Activated T-cell treated with anti-CD3 and anti-CD28 coated beads for 4 hours (primary cell): ENCODE measurements around the gene ARIH2.
A peak's percentile ranks its signal among the peaks of the same experiment; 100 is the strongest.

Source experiments
- DNase-seq: peaks from one replicate; pipeline ENCODE4 v3.0.0-alpha.2; 2020

ARIH2 gene

DNA sequence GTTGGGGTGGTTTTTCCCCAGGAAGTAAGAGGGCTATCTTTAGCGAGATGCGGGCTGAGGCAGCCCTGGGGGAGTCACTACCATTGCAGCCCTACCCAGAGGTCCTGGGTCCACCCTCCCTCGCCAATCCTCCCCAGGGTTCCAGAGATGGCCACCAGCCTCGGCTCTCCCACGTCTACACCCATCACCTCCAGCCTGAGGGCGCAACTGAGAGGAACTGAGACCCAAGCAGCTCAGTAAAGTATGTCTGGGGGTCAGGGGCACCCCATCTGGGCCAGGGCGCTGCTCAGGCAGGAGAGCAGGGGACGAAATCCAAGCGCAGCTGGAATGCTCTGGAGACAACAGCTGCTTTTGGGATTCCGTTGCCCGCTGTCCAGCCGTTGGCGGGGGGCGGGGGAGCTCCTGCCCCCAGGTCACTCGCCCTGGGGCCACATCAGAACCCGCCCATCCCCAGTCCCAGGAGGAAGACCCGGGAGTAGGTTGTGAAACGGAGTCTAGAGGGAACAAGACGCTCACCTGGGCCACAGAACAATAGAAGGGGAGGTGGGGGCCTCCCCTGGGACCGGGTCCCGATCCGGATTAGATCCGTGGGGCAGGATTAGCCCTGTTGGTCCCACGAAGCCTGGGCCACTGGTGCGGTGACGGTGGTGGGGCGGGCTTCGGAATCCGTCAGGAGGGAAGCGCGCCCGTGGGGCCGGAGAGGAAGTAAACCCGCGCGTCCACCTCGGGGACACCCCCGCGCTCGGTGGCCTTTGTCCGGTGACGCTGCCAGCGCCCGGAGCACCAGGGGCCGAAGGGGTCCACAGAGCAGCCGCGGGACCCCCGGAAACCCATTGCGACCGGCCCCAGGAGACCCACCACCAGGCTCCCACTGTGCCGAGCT is 101.9 kb downstream of the ARIH2 start:
- DNase-seq: no peak

DNA sequence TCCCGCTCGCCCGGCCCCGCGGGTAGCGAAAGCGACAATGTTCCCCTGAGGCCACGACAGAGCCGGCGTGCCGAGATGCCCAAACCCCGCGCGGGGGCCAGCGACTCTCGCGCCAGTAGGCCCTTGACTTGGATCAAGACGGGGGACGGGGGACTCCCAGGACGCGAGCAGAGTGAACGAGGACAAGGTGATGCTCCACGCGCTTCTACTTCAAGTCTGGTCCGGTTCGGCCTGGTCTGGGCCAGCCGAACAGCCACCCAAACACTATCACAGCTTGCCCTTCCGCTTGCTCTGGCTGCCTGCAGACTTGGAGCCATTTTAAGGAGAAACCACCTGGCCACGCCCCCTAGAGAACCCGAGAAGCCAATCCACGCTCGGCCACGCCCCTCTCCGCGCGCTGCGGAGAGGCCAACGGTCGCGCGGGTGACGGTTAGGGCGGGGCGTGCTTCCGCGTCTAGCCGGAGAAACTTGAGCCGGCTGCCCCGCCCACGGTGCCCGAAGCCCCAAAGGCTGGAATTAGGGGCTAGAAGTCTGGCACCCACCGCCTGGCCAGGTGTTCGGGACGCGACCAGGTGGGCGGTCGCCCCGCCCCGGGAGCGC is 102.7 kb downstream of the ARIH2 start:
- peak; percentile 98 for DNase-seq

DNA sequence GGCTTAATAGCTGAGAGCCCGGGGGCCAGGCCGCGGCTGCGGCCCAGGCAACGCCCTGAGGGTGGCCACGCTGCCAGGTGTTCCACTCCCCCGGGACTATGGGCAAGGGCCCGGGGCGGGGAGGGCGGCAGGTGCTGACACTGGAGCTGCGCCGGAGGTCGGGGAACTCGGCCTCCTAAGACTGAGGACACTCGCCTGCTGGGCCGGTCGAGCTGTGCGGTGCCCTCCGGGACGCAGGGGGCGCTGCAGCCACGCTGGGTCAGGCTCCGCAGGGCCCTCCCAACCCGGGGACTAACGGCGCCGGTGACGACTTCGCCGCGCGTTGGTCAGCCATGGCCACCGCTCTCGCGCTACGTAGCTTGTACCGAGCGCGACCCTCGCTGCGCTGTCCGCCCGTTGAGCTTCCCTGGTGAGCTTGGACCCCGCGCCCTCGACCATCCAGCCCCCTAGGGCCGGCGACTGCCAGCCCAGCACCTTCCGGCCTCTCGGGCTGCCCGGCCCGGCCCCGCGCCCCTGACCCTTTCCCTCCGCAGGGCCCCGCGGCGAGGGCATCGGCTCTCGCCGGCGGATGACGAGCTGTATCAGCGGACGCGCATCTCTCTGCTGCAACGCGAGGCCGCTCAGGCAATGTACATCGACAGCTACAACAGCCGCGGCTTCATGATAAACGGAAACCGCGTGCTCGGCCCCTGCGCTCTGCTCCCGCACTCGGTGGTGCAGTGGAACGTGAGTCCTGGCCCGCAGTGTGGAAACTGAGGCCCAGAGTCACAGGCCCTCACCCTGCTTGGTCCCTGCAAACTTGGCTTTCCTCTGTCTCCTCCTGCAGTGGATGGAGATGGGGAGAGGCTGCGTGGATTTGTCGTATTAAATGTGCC is 103.4 kb downstream of the ARIH2 start, which contains the start of gene NDUFAF3:
NDUFAF3 (plus strand) TSS at position 309 of the 875 bp plus-strand sequence; CDS start at position 333, 24 bp downstream.
- peak; percentile 84 for DNase-seq

DNA sequence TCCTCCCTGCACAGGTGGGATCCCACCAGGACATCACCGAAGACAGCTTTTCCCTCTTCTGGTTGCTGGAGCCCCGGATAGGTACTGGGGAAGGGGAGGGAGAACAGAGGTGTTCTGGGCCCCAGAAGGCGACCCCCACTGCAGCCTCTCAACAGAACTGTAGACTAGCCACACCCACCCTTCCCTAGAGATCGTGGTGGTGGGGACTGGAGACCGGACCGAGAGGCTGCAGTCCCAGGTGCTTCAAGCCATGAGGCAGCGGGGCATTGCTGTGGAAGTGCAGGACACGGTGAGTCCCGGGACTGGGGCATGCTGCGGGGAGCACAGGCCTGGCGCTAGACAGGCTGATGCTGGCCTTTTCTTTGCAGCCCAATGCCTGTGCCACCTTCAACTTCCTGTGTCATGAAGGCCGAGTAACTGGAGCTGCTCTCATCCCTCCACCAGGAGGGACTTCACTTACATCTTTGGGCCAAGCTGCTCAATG is 104.1 kb downstream of the ARIH2 start:
- no peak for DNase-seq

DNA sequence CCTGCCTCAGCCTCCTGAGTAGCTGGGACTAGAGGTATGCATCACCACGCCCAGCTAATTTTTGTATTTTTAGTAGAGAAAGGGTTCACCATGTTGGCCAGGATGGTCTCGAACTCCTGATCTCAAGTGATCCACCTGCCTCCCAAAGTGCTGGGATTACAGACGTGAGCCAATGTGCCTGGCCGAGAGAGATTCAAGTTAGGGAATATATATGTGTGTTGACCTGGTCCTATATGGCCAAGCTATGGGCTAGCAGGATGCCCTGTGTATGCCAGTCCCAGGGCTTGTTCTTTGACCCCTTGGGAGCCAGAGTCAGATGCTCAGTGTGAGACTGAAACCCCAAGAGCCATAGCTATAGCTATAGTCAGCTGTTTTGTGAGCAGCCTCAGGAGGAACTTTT is 105.1 kb downstream of the ARIH2 start:
- no peak for DNase-seq

DNA sequence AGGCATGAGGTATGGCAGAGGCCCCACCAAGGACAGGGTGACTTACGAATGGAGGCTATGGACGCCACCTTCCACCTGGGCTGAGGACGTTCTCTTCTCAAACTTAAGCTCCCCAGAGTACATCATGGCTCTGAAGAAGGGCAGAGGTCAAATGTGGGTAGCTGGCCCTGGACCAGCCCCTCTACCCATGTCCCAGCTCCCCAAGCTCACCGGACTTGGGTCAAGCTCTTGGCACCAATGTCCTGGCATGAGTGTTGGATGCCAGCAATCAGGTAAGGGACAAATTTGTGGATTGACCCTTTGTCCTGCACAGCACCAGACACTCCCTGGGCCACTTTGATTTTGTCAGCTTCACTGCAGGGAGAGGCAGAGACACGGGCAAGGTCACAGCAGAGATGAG is 105.8 kb downstream of the ARIH2 start:
- DNase-seq: no peak

DNA sequence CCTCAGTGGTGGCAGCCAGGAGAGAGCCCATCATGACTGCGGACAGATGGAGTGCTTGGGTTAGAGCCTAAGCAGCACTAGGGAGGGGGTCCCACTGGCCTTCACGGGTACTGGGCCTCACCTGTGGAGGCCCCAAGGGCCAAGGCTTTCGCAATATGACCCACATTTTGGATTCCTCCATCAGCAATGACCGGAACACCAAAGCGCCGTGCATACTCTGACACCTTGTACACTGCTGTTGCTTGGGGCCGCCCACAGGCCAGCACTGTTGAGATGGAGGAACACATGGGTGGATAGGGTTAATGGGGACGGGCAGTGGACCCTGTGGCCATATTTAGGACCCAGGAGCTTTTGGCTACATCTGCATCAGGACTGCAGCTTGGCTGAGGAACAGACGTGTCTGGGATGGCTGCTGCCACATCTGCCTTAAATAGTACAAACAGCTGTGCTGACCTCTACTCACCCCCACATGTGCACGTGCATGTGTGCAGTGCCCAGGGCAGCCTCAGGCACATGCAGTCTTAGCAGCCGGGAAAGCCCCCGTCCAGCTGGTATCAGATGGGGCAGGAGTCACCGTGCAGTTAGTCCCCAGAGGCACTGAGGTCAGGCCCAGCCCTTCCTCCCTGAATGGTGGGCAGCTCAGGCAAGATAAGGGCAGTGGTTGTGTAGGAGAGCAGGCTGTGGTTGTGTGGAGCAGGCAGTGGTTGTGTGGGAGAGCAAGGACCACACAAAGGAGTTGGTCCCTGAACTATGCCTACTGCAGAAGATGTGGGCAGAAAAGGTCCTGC is 106.6 kb downstream of the ARIH2 start:
- no peak for DNase-seq

DNA sequence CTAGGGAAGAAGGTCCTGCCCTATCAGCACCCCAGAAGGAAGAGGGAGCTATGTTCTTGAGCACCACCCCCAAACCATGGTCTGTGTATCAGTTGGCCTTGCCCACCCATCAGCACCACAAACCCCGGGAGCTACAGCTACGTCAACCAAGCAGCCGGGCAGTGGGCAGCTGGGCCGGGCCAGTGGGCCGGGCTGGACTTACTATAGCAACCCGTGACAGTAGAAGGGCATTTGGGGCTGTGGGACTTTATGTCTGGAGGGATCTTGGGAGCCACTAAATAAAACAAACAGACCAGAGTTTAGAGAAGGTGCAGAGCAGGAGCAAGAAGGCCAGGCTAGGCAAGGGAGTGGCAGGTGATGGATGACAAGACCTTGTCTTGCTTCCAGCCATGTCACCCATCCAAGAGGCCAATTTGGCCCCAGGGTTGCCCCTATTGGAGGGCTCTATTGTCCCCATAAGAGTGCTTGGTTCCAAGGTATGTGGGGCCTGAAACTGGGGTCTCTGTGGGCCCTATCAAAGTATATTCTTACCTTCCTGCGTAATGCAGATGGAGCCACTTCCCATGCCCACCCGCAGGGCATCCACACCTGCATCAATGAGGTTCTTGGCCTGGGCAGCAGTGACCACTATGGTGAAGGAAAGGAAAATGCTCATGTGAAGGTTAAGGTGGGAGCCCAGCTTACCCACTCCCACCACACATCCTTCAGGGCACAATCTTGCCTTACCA is 107.3 kb downstream of the ARIH2 start:
- DNase-seq: no peak

DNA sequence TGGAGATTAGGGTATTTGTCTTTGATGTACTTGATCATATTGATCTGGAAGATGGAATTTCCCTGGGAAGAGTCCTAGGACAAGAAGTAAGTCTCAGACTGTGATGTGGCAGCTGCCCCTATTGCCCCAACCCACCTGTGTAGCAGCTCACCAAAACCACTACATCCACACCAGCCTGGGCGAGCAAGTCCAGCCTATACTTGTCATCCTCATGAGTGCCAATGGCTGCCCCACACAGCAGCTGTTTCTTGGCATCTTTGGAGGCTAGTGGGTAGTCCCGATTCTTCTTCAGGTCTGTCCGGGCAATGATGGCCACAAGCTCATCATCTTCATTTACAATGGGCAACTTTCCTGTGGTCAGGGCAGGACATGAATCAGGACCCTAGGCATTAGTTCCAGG is 107.9 kb downstream of the ARIH2 start:
- no peak for DNase-seq

DNA sequence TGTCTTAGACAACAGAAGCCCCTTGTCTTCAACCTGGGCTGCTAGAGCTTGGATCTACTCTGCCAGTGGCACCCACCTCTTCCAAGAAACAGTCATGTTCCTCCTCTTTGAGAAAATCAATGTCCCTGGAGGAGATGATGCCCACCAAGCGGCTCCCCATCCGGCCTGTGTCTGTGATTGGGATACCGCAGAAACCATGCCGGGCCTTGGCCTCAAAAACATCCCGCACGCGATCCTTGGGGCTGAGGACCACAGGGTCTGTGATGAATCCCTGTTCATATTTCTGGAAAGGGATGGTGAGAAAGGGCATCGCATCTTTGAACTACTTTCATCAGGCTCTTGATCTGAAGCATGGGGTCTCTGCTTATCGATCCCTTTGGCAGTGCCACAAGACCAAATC is 109.0 kb downstream of the ARIH2 start:
- DNase-seq: no peak

DNA sequence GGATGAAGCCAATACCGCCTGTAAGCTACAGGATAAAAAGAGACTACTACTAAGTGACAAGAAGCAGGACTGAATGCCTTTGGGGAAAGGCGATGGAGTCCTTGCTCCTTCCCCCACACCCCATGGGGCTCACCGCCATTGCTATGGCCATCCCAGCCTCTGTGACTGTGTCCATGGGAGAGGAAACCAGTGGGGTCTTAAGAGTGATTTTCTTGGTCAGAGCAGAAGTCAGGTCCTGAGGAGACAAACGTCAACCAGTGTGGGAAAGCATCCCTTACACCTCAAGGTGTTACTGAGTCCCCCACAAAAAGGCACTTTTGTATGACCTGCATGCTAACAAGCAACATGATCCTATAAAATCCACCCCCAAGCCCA is 109.6 kb downstream of the ARIH2 start:
- DNase-seq: no peak

DNA sequence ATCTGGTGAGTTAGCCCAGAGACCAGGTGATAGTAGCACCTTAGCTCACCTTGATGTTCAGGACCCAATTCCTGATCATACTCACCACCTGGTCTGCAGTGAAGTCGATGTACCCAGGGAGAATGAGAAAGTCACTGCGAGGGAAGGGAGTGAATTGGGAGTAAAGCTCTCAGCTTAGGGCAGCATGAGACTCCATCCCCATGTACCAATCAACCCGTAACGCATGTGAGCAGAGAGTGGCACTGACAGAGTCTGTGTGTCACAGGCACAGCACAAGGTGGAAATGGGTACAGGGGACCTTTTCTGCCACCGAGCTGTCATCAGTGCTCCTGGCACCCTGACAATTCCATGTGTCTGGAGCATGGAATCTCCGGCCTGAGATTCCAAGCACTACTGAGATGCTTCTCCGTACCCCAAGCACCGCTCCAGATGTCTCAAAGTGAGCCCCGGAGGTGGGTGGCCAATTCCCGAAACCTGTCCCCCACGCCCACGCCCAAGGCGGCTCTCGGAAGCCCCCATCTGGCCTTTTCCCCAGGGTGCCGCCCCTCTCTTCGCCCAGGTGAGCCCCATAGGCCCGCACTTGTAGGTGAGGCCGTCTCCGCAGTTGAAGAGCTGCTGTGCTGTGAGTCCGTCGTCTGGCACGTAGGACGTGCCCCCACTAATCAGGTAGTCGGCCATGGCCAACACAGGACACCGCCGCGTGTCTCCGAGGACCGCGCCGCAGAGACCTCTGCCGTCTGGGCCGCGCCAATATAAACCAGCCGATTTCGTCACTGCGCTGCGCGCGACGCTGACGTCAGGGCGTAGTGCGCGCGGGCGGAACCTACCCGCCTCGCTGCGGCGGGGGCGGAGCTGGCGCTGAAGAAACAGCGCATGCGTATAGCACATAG is 110.3 kb downstream of the ARIH2 start, which contains the start of gene IMPDH2:
IMPDH2 (minus strand) TSS at position 726 of the 890 bp plus-strand sequence; CDS start at position 678, 48 bp downstream.
- DNase-seq: peak; percentile 91

DNA sequence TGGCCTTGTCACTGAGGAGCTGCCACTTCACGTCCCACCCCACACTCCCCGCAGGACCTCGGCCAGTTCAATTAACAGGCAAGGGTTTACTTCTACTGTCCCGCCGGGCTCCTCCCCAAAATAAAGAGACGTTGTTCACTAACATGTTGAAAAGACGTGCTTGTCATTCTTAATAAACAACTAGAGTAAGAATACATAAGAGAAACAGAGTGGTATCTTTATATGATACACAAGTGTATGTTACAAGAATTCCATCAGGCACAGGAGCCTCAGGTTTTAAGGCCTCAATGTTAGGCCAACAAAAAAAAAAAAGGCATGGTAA is 110.9 kb downstream of the ARIH2 start:
- DNase-seq: no peak

DNA sequence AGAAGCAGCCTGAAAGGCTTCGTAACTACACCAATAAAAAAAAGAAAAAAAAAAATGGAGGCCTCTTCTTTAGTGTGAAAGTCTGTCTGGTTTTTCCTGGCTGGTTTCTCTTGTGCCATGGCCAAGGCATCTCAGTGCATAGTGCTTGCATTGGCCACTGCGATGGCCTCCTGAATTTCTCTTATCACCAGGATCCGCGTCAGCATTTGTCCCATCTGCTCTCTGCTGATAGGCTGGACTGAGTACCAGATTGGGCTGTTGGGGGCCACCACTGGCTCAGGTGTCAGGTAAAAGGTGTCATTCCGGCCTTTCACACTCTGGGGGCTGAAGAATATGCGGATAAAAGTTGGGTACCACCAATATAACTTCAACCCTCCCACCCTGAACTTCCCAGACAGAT is 111.7 kb downstream of the ARIH2 start:
- DNase-seq: no peak

DNA sequence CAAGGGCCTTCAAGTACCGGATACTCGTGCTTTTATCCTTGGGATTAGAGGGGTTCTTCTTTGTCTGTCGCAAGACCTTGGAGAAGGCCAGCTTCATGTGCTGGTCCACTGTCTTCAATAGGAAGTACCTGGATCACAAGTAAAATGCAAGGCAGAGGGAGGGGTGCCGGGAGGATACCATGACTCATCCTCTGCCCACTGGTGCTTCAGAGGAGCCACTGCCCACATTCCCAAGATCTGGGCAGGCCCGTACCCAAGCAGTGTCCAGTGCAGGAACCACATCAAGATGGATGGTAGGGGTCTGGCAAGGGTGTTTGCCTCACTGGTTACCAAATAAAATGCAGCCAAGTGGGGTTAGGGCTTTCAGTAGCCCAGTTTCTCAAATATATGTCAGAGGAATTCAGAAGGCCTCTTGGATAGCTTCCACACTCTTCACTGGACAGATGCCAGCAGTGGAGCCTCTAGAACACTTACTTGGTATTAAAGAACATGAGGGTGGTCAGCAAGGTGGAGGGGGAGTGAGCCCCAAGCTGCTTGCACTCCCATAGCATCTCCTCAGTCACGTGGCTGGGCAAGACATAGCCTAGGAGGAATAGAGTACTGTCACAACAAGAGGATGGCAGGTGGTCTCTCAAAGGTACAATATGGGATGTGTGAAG is 114.1 kb downstream of the ARIH2 start:
- no peak for DNase-seq

DNA sequence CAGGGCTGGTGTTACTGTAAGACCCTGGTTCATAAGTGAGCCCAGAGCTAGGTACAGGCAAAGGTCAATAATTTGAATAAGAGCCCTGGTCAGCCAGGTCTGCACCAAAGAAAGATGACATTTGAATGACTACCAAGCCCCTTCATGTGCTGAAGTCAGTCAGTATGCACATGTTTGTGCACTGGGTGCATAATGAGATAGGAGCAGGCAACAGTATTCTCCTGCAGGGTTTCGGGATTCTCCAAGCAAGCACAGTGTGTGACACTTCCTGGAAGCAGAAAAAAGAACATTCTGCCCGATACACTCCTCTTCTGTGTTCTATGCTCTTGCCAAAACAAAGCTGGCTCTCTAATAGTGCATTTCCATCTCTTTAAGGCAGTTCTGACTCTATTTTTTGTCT is 116.0 kb downstream of the ARIH2 start:
- DNase-seq: no peak

DNA sequence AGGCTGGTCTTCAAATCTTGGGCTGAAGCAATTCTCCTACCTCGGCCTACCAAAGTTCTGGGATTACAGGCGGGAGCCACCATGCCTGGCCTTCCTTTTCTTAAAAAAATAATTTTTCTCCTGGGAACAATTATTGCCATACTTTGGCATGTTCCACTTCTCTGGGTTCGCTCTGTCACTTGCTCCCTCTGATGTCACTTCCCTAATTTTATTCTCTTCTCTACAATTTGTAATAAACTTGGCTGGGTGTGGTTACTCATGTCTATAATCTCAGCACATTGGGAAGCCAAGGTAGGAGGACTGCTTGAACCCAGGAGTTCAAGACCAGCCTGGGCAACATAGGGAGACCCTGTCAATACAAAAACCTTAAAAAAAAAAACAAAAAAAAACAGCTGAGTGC is 116.6 kb downstream of the ARIH2 start:
- DNase-seq: no peak
